SK-N-SH (cell line): ENCODE measurements around the gene TIAM1. TPM values are rescaled to one million over a fixed set of nuclear protein-coding genes. Genes with fewer than 3 reads are reported as not detected.

ENCODE experiments used
- CTCF ChIA-PET: fragments of 300-600, 350-600 bp; formaldehyde crosslinking; extraction: SDS; loops from one replicate; lab custom pipeline; 2021; lab: Yijun Ruan, JAX
- POLR2A ChIA-PET: fragments of 350-600 bp; sonication (Branson Sonifier 250); formaldehyde crosslinking; extraction: SDS; loops from one replicate; lab custom pipeline; 2020; ENCODE audit warnings: antibody characterized with exemption, inconsistent platforms; lab: Yijun Ruan, JAX
- DNase-seq: peaks from one replicate; pipeline ENCODE4 v3.0.0; 2012
- H2AFZ ChIP-seq: fragments of 200-600 bp; sonication (generic); 2 replicates; pipeline ENCODE4 v1.8.1; 2016; ENCODE audit warnings: antibody characterized with exemption, mild to moderate bottlenecking, low read depth
- H3F3A ChIP-seq: fragments of 200-600 bp; sonication (generic); replicated peaks from 2 replicates; pipeline ENCODE3; 2016; ENCODE audit warnings: antibody characterized with exemption, mild to moderate bottlenecking; ENCODE audit not compliant: insufficient read depth
- H3K27ac ChIP-seq, 2 experiments: fragments of 200-500 bp in 1 of 2; fragments of 200-600 bp in 1 of 2; sonication (Bioruptor generic) in 1 of 2; sonication (generic), shearing (Covaris generic) in 1 of 2; 2 replicates each; pipeline versions ENCODE4 v1.5.1 to v1.6.1; 2014 to 2016; ENCODE audit warnings: low read depth in 2 of 2, inconsistent platforms in 1 of 2, low read length in 1 of 2, mild to moderate bottlenecking in 1 of 2, mixed read lengths in 1 of 2
- H3K27me3 ChIP-seq: fragments of 200-600 bp; sonication (generic), shearing (Covaris generic); 2 replicates; pipeline ENCODE4 v1.6.1; 2016; ENCODE audit warnings: mixed run types; ENCODE audit not compliant: insufficient read depth
- H3K36me3 ChIP-seq, 2 experiments: fragments of 200-500 bp in 1 of 2; fragments of 200-600 bp in 1 of 2; sonication (Bioruptor generic) in 1 of 2; sonication (generic) in 1 of 2; replicated peaks in 1 of 2; 2 replicates each; pipeline versions ENCODE3 to v1.5.1; 2014 to 2016; ENCODE audit warnings: low read length in 1 of 2, mild to moderate bottlenecking in 1 of 2; ENCODE audit not compliant: insufficient read depth in 2 of 2, control insufficient read depth in 1 of 2
- H3K4me1 ChIP-seq, 2 experiments: fragments of 200-500 bp in 1 of 2; fragments of 200-600 bp in 1 of 2; sonication (Bioruptor generic) in 1 of 2; sonication (generic), shearing (Covaris generic) in 1 of 2; 2 replicates each; pipeline versions ENCODE4 v1.5.1 to v1.6.1; 2014 to 2016; ENCODE audit warnings: low read depth in 1 of 2, low read length in 1 of 2, mixed run types in 1 of 2; ENCODE audit not compliant: insufficient read depth in 2 of 2, control insufficient read depth in 1 of 2
- H3K4me2 ChIP-seq: fragments of 200-600 bp; sonication (generic), shearing (Covaris generic); 2 replicates; pipeline ENCODE4 v1.6.1; 2017; ENCODE audit warnings: mixed run types
- H3K4me3 ChIP-seq, 2 experiments: fragments of 200-500 bp in 1 of 2; fragments of 200-600 bp in 1 of 2; sonication (Bioruptor generic) in 1 of 2; sonication (generic), shearing (Covaris generic) in 1 of 2; 2 replicates each; pipeline versions ENCODE4 v1.5.1 to v1.8.1; 2014 to 2016; ENCODE audit warnings: low read depth in 2 of 2, inconsistent platforms in 1 of 2, low read length in 1 of 2, mild to moderate bottlenecking in 1 of 2, mixed read lengths in 1 of 2, moderate library complexity in 1 of 2
- H3K79me2 ChIP-seq: fragments of 200-600 bp; sonication (generic); 2 replicates; pipeline ENCODE4 v1.8.1; 2017; ENCODE audit warnings: mild to moderate bottlenecking; ENCODE audit not compliant: insufficient read depth
- H3K9ac ChIP-seq: fragments of 200-600 bp; sonication (generic); 2 replicates; pipeline ENCODE4 v1.6.1; 2017; ENCODE audit warnings: mixed run types
- H3K9me2 ChIP-seq: fragments of 200-600 bp; sonication (generic); 2 replicates; pipeline ENCODE4 v1.6.1; 2017; ENCODE audit warnings: mixed run types
- H3K9me3 ChIP-seq: fragments of 200-600 bp; sonication (generic); 2 replicates; pipeline ENCODE4 v1.6.1; 2017; ENCODE audit warnings: mixed run types, mild to moderate bottlenecking, moderate library complexity
- H4K20me1 ChIP-seq: fragments of 200-600 bp; sonication (generic); 2 replicates; pipeline ENCODE4 v1.6.1; 2017; ENCODE audit warnings: mild to moderate bottlenecking, mixed run types; ENCODE audit not compliant: insufficient read depth
- CHD2 ChIP-seq: fragments of 150-350 bp; IDR thresholded peaks from 2 replicates; pipeline ENCODE4 v1.6.1; 2018; ENCODE audit warnings: low read length; ENCODE audit not compliant: partially characterized antibody
- EP300 ChIP-seq, 2 experiments: IDR thresholded peaks; 2 replicates each; pipeline versions ENCODE4 v1.4.0 to v1.6.1; 2012; ENCODE audit warnings: borderline replicate concordance in 1 of 2, low read depth in 1 of 2, low read length in 1 of 2
- EZH2phosphoT487 ChIP-seq: fragments of 200-600 bp; sonication (generic); IDR thresholded peaks from 2 replicates; pipeline ENCODE4 v1.6.1; 2017; ENCODE audit warnings: low read depth, mixed run types, mild to moderate bottlenecking, antibody characterized with exemption, moderate library complexity, borderline replicate concordance
- FOSL2 ChIP-seq: IDR thresholded peaks from 2 replicates; pipeline ENCODE4 v1.4.0; 2012; ENCODE audit warnings: low read depth, mild to moderate bottlenecking, moderate library complexity, borderline replicate concordance
- FOXJ3 ChIP-seq: sonication (generic); formaldehyde crosslinking; IDR thresholded peaks from 2 replicates; pipeline ENCODE4 v1.5.1; 2020; ENCODE audit warnings: mild to moderate bottlenecking, missing genetic modification reagents
- GABPA ChIP-seq: IDR thresholded peaks from 2 replicates; pipeline ENCODE4 v1.4.0; 2012; ENCODE audit warnings: low read depth, mild to moderate bottlenecking
- JUND ChIP-seq: IDR thresholded peaks from 2 replicates; pipeline ENCODE4 v1.4.0; 2012
- MXI1 ChIP-seq: IDR thresholded peaks from 2 replicates; pipeline ENCODE4 v1.6.1; 2012; ENCODE audit warnings: mild to moderate bottlenecking, low read depth, low read length, improper control_type of control experiment
- PBX3 ChIP-seq: IDR thresholded peaks from 2 replicates; pipeline ENCODE4; 2012
- RFX5 ChIP-seq: IDR thresholded peaks from 2 replicates; pipeline ENCODE4 v1.6.1; 2012; ENCODE audit warnings: mild to moderate bottlenecking, improper control_type of control experiment, low read length
- TCF12 ChIP-seq: IDR thresholded peaks from 2 replicates; pipeline ENCODE4 v1.4.0; 2012
- TEAD4 ChIP-seq: IDR thresholded peaks from 2 replicates; pipeline ENCODE4 v1.4.0; 2012; ENCODE audit warnings: mild to moderate bottlenecking, borderline replicate concordance; ENCODE audit not compliant: insufficient read depth
- USF1 ChIP-seq: IDR thresholded peaks from 2 replicates; pipeline ENCODE4 v1.4.0; 2012; ENCODE audit warnings: low read depth, borderline replicate concordance
- USF2 ChIP-seq: fragments of 150-350 bp; IDR thresholded peaks from 2 replicates; pipeline ENCODE4 v1.6.1; 2017; ENCODE audit warnings: antibody characterized with exemption, low read length, low read depth, borderline replicate concordance
- WGBS: methylation state at CpG from one replicate; pipeline ENCODE4 v1.1.6; 2017; ENCODE audit warnings: low lambda C conversion rate; 5-methylcytosine and 5-hydroxymethylcytosine counted together
- polyA plus RNA-seq, 3 experiments: library from polyadenylated mRNA; depleted of rRNA; stranded (reverse); fragments of >200 nt; gene quantifications; 2 replicates each; pipeline ENCODE4 v1.2.3, GENCODE V29; 2012
- TF ChIP-seq, protein P1 (sequence below): IDR thresholded peaks from 2 replicates; pipeline ENCODE4 v1.4.0; 2012; ENCODE audit warnings: low read depth

The TIAM1 gene
- polyA plus RNA-seq, 1 of the 3 experiments (the other 2 are of a cell fraction): 1.7 TPM

DNA sequence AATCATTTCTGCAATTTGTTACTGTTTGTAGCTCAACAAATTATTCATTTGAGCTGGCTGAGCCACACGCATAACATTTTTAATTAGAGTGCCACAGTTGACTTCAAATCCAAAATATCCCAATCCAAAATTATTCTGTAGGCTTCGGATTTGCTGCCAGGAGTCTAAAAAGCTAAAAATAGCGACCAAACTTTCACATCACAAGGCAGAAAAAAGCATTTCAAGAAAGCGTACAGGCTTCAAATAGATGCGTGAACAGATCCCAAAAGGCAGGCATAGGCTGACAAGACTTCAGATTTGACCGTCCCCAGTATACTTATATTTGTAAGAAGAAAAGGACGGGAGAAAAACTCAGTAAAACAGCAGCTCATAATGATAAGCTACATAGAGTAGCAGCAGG is 24.3 kb upstream of the TIAM1 start:
- CTCF ChIA-PET: interaction anchor here (0.9 to 1.4 kb wide), 3 partner anchors 21 to 212 kb away, joined by 3 to 4 read pairs (median 3); no protein-coding TSS in a partner anchor
- Histone ChIP-seq H3K9me3 (no peaks in the 10 kb centered on the region), H3K4me3 (no peak overlapping the region), H4K20me1 (0 out of 2 replicates have a peak, but pooled peaks cover 4% of the 10 kb centered on the region), H3F3A (peaks cover 21% of the 10 kb centered on the region), H3K4me1 (peaks cover 0 to 7% of the 10 kb centered on the region in 2 experiments; a peak in 1 of 4 replicates), H2AFZ (no peak overlapping the region), H3K79me2 (no peaks in the 10 kb centered on the region), H3K9me2 (no peaks in the 10 kb centered on the region), H3K4me2 (no peak overlapping the region), H3K27me3 (0 out of 2 replicates have a peak, but pooled peaks cover 4% of the 10 kb centered on the region), H3K27ac (no peak overlapping the region), H3K9ac (no peak overlapping the region), H3K36me3 (no peaks in the 10 kb centered on the region)
- POLR2A ChIA-PET: no interaction called here
- TF ChIP-seq, protein P1, sequence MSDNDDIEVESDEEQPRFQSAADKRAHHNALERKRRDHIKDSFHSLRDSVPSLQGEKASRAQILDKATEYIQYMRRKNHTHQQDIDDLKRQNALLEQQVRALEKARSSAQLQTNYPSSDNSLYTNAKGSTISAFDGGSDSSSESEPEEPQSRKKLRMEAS: no peak
- no peak for TF ChIP-seq FOXJ3 (CRISPR knock-in tag)
- no peak for TF ChIP-seq FOSL2
- no peak for TF ChIP-seq MXI1
- TF ChIP-seq EZH2phosphoT487: no peak
- no peak for TF ChIP-seq EP300 (IDR thresholded peaks at IDR 0.05; ENCODE audit: borderline replicate concordance in 1 of 2, low read depth in 1 of 2, low read length in 1 of 2)
- no peak for TF ChIP-seq USF1
- DNase-seq: no peak
- WGBS: 86% methylated on average over 7 of the region's 7 CpGs

DNA sequence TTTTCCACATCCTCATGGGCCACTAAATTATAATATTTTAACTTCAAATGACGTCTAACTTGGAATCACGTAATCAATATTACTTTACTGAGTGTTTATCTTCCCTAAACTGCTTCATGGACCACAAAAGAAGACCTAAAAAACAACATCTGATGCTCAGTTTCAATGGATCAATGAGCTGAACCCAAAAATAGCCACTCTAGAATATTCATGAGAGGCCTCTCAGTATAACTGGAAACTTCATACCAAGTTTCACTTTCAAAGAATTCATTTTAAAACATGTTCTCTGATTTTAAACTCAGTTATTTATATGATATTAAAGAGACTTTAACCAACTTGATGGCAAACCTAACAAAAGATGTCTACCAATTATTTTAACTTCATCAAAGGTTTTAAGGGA is 23.7 kb upstream of the TIAM1 start:
- Histone ChIP-seq H3K27ac (no peak overlapping the region), H3K36me3 (no peaks in the 10 kb centered on the region), H3F3A (peaks cover 21% of the 10 kb centered on the region), H3K9me3 (no peaks in the 10 kb centered on the region), H3K4me2 (no peak overlapping the region), H3K4me1 (peaks cover 0 to 7% of the 10 kb centered on the region in 2 experiments; a peak in 2 of 4 replicates), H3K79me2 (no peaks in the 10 kb centered on the region), H3K9me2 (no peaks in the 10 kb centered on the region), H3K27me3 (0 out of 2 replicates have a peak, but pooled peaks cover 4% of the 10 kb centered on the region), H3K4me3 (no peak overlapping the region), H2AFZ (no peak overlapping the region), H3K9ac (no peak overlapping the region), H4K20me1 (0 out of 2 replicates have a peak, but pooled peaks cover 4% of the 10 kb centered on the region)
- WGBS: 96% methylated on average over 2 of the region's 2 CpGs
- no peak for DNase-seq
- CTCF ChIA-PET: interaction anchor here (0.9 to 1.0 kb wide), 2 partner anchors 35 to 213 kb away, joined by 3 read pairs; no protein-coding TSS in a partner anchor
- POLR2A ChIA-PET: no interaction called here
- TF ChIP-seq TCF12: no peak
- no peak for TF ChIP-seq JUND
- TF ChIP-seq TEAD4: no peak
- no peak for TF ChIP-seq PBX3
- no peak for TF ChIP-seq RFX5
- no peak for TF ChIP-seq CHD2
- no peak for TF ChIP-seq USF2
- no peak for TF ChIP-seq FOSL2
- no peak for TF ChIP-seq GABPA
- TF ChIP-seq, protein P1: no peak
- TF ChIP-seq, all 33 proteins: peak for 0
